DOHH2 (cell line): ENCODE data around the gene TLE5.

Experiments
- H3F3A ChIP-seq: fragments of 200-600 bp; sonication (generic), shearing (Covaris generic); 2 replicates; pipeline ENCODE4 v1.6.0; 2016; ENCODE audit warnings: antibody characterized with exemption, mild to moderate bottlenecking; ENCODE audit not compliant: control insufficient read depth, insufficient read depth
- H3K27ac ChIP-seq: fragments of 200-600 bp; sonication (generic); 2 replicates; pipeline ENCODE4 v1.5.1; 2014; ENCODE audit warnings: low read depth, mild to moderate bottlenecking, low read length, moderate library complexity
- H3K27me3 ChIP-seq: fragments of 200-600 bp; sonication (generic); 2 replicates; pipeline ENCODE4 v1.6.1; 2014; ENCODE audit warnings: mild to moderate bottlenecking, low read length, mixed read lengths; ENCODE audit not compliant: control insufficient read depth
- H3K36me3 ChIP-seq: fragments of 200-600 bp; sonication (generic); 2 replicates; pipeline ENCODE4 v1.6.1; 2014; ENCODE audit warnings: mild to moderate bottlenecking, low read length, moderate library complexity, mixed read lengths; ENCODE audit not compliant: control insufficient read depth
- H3K4me1 ChIP-seq: fragments of 200-600 bp; sonication (generic); 2 replicates; pipeline ENCODE4 v1.6.1; 2014; ENCODE audit warnings: mild to moderate bottlenecking, low read length, mixed read lengths; ENCODE audit not compliant: control insufficient read depth
- H3K4me2 ChIP-seq: fragments of 200-600 bp; sonication (generic); 2 replicates; pipeline ENCODE4 v1.6.0; 2014; ENCODE audit warnings: mild to moderate bottlenecking, low read length, moderate library complexity
- H3K4me3 ChIP-seq: fragments of 200-600 bp; sonication (generic); 2 replicates; pipeline ENCODE4 v1.5.1; 2014; ENCODE audit warnings: mild to moderate bottlenecking, low read length, mixed read lengths
- H3K79me2 ChIP-seq: fragments of 200-600 bp; sonication (generic); 2 replicates; pipeline ENCODE4 v1.6.1; 2014; ENCODE audit warnings: mild to moderate bottlenecking, low read length, mixed read lengths; ENCODE audit not compliant: control insufficient read depth
- H3K9me2 ChIP-seq: fragments of 200-600 bp; sonication (generic); replicated peaks from 2 replicates; pipeline ENCODE4 v1.6.1; 2014; ENCODE audit warnings: mild to moderate bottlenecking, low read length, mixed read lengths; ENCODE audit not compliant: control insufficient read depth
- H3K9me3 ChIP-seq: fragments of 200-600 bp; sonication (generic); 2 replicates; pipeline ENCODE4 v1.6.1; 2014; ENCODE audit warnings: antibody characterized with exemption, low read length, mixed read lengths; ENCODE audit not compliant: control insufficient read depth, insufficient read depth
- H4K20me1 ChIP-seq: fragments of 200-600 bp; sonication (generic); 2 replicates; pipeline ENCODE4 v1.6.0; 2014; ENCODE audit warnings: low read depth, mild to moderate bottlenecking, antibody characterized with exemption, low read length, moderate library complexity; ENCODE audit not compliant: control insufficient read depth, insufficient read depth
- EZH2phosphoT487 ChIP-seq: fragments of 200-600 bp; sonication (generic); IDR thresholded peaks from 2 replicates; pipeline ENCODE4 v1.6.1; 2017; ENCODE audit warnings: borderline replicate concordance, mild to moderate bottlenecking, antibody characterized with exemption, low read length, moderate library complexity, mixed read lengths
- TF ChIP-seq, protein P1 (sequence below): fragments of 200-600 bp; sonication (generic); IDR thresholded peaks from one replicate; pipeline ENCODE4 v1.5.1; 2014; ENCODE audit warnings: antibody characterized with exemption, mild to moderate bottlenecking, low read depth, low read length; ENCODE audit not compliant: poor library complexity, severe bottlenecking

TLE5 gene

GRCh38 chr19:3097442-3097871 is 35.2 kb upstream of the TLE5 start:
- TF ChIP-seq, protein P1, sequence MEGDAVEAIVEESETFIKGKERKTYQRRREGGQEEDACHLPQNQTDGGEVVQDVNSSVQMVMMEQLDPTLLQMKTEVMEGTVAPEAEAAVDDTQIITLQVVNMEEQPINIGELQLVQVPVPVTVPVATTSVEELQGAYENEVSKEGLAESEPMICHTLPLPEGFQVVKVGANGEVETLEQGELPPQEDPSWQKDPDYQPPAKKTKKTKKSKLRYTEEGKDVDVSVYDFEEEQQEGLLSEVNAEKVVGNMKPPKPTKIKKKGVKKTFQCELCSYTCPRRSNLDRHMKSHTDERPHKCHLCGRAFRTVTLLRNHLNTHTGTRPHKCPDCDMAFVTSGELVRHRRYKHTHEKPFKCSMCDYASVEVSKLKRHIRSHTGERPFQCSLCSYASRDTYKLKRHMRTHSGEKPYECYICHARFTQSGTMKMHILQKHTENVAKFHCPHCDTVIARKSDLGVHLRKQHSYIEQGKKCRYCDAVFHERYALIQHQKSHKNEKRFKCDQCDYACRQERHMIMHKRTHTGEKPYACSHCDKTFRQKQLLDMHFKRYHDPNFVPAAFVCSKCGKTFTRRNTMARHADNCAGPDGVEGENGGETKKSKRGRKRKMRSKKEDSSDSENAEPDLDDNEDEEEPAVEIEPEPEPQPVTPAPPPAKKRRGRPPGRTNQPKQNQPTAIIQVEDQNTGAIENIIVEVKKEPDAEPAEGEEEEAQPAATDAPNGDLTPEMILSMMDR = no peak
- no peak for TF ChIP-seq EZH2phosphoT487
- Histone ChIP-seq H3K36me3 (no peaks in the 10 kb centered on the region), H3K27me3 (peaks cover 4% of the 10 kb centered on the region; the same call in 1 of the 2 replicates), H3K4me3 (no peak overlapping the region), H3K27ac (no peak overlapping the region), H3K4me1 (peaks cover 22% of the 10 kb centered on the region), H3K4me2 (no peak overlapping the region), H4K20me1 (no peaks in the 10 kb centered on the region), H3F3A (no peaks in the 10 kb centered on the region), H3K9me2 (no peaks in the 10 kb centered on the region), H3K79me2 (peaks cover 30% of the 10 kb centered on the region), H3K9me3 (no peaks in the 10 kb centered on the region)

GRCh38 chr19:3096902-3097326 is 34.6 kb upstream of the TLE5 start:
- no peaks in the 10 kb centered on the region for H3K9me3 ChIP-seq
- no peaks in the 10 kb centered on the region for H3K9me2 ChIP-seq
- TF ChIP-seq, protein P1 = no peak
- TF ChIP-seq EZH2phosphoT487 = no peak
- H3K4me3 ChIP-seq = no peak overlapping the region
- no peaks in the 10 kb centered on the region for H4K20me1 ChIP-seq
- H3K27me3 ChIP-seq = peaks cover 4% of the 10 kb centered on the region; the same call in 1 of the 2 replicates
- H3K79me2 ChIP-seq = peaks cover 30% of the 10 kb centered on the region
- no peak overlapping the region for H3K4me2 ChIP-seq
- H3K4me1 ChIP-seq = peaks cover 22% of the 10 kb centered on the region
- H3K27ac ChIP-seq = no peak overlapping the region
- H3F3A ChIP-seq = no peaks in the 10 kb centered on the region
- no peaks in the 10 kb centered on the region for H3K36me3 ChIP-seq

GRCh38 chr19:3096267-3096901 is 34.1 kb upstream of the TLE5 start:
- H3K4me2 ChIP-seq = peak overlapping the region; percentile 93
- no peak overlapping the region for H3K4me3 ChIP-seq
- no peak for TF ChIP-seq EZH2phosphoT487
- TF ChIP-seq, protein P1 = no peak
- peaks cover 30% of the 10 kb centered on the region for H3K79me2 ChIP-seq
- no peaks in the 10 kb centered on the region for H3K9me3 ChIP-seq
- no peak overlapping the region for H3K27ac ChIP-seq
- peaks cover 22% of the 10 kb centered on the region for H3K4me1 ChIP-seq
- H3K27me3 ChIP-seq = peaks cover 4% of the 10 kb centered on the region; the same call in 1 of the 2 replicates
- no peaks in the 10 kb centered on the region for H3K9me2 ChIP-seq
- H3K36me3 ChIP-seq = no peaks in the 10 kb centered on the region
- no peaks in the 10 kb centered on the region for H4K20me1 ChIP-seq
- no peaks in the 10 kb centered on the region for H3F3A ChIP-seq
